Measurements from ENCODE around the gene GMCL1.
"Not testable (repeated sequence)": the region's sequence is repeated elsewhere in the genome, so short reads cannot be mapped to it uniquely, and the experiment has no call there.

The GMCL1 gene

GRCh38 chr2:69798290-69798908, 31.1 kb upstream of the GMCL1 start:
- no peak for TF ChIP-seq CTCF (IDR thresholded peaks at IDR 0.05)
- no peak for TF ChIP-seq ZFX (IDR thresholded peaks at IDR 0.05; ENCODE audit: borderline replicate concordance)
- H3K27ac ChIP-seq, result no peak overlapping the region

- H3K27ac ChIP-seq, result no peak overlapping the region
- TF ChIP-seq ZFX (IDR thresholded peaks at IDR 0.05; ENCODE audit: borderline replicate concordance) (no peak), CTCF (IDR thresholded peaks at IDR 0.05) (no peak)
Measured at GRCh38 chr2:69798909-69799526, 30.4 kb upstream of the GMCL1 start.

- TF ChIP-seq CTCF (IDR thresholded peaks at IDR 0.05) (no peak), ZFX (IDR thresholded peaks at IDR 0.05; ENCODE audit: borderline replicate concordance) (no peak)
Measured at GRCh38 chr2:69801745-69802290, 27.6 kb upstream of the GMCL1 start.

GRCh38 chr2:69802781-69803367, 26.6 kb upstream of the GMCL1 start:
- H3K27ac ChIP-seq, result not testable (repeated sequence)

More at GRCh38 chr2:69801745-69802290, 27.6 kb upstream of the GMCL1 start:
- no peak overlapping the region for H3K27ac ChIP-seq

GRCh38 chr2:69804416-69804815, 25.0 kb upstream of the GMCL1 start:
- no peak for TF ChIP-seq ZFX (IDR thresholded peaks at IDR 0.05; ENCODE audit: borderline replicate concordance)

GRCh38 chr2:69805887-69806286, 23.6 kb upstream of the GMCL1 start:
- no peak for TF ChIP-seq CTCF (IDR thresholded peaks at IDR 0.05)
- TF ChIP-seq ZFX (IDR thresholded peaks at IDR 0.05; ENCODE audit: borderline replicate concordance), result no peak

More at GRCh38 chr2:69804416-69804815, 25.0 kb upstream of the GMCL1 start:
- no peak overlapping the region for H3K27ac ChIP-seq

GRCh38 chr2:69807821-69808540, 21.5 kb upstream of the GMCL1 start:
- TF ChIP-seq ZFX (IDR thresholded peaks at IDR 0.05; ENCODE audit: borderline replicate concordance), result no peak
- no peak for TF ChIP-seq CTCF (IDR thresholded peaks at IDR 0.05)
- H3K27ac ChIP-seq, result no peak overlapping the region

More at GRCh38 chr2:69805887-69806286, 23.6 kb upstream of the GMCL1 start:
- H3K27ac ChIP-seq, result no peak overlapping the region

GRCh38 chr2:69810550-69810949, 18.9 kb upstream of the GMCL1 start:
- no peak for TF ChIP-seq ZFX (IDR thresholded peaks at IDR 0.05; ENCODE audit: borderline replicate concordance)
- TF ChIP-seq CTCF (IDR thresholded peaks at IDR 0.05), result no peak
- no peak overlapping the region for H3K27ac ChIP-seq
